K562 (cell line): Measurements from ENCODE around the gene SAE1. TPM values are rescaled to one million over a fixed set of nuclear protein-coding genes. Genes with fewer than 3 reads are reported as not detected.

Experiments
- ARNT ChIP-seq, 2 experiments: fragments of 450-650 bp; IDR thresholded peaks; 2 replicates each; pipeline ENCODE4 v1.6.1; 2016; ENCODE audit warnings: mild to moderate bottlenecking in 1 of 2
- BRD9 ChIP-seq: fragments of 450-650 bp; IDR thresholded peaks from 2 replicates; pipeline ENCODE4 v1.6.1; 2018; ENCODE audit warnings: low read depth; ENCODE audit not compliant: partially characterized antibody
- ESRRA ChIP-seq: fragments of 450-650 bp; IDR thresholded peaks from 2 replicates; pipeline ENCODE4 v1.6.1; 2014; ENCODE audit warnings: low read depth, mild to moderate bottlenecking, moderate library complexity, borderline replicate concordance
- GABPA ChIP-seq: fragments of 200-800 bp; sonication (Bioruptor generic); conservative IDR thresholded peaks from 2 replicates; pipeline ENCODE4 v1.6.1; 2016; ENCODE audit warnings: low read depth, missing genetic modification characterization, missing compliant biosample characterization
- GABPB1 ChIP-seq: sonication (generic); formaldehyde crosslinking; IDR thresholded peaks from 2 replicates; pipeline ENCODE4 v1.8.0; 2022; ENCODE audit warnings: mild to moderate bottlenecking, missing genetic modification reagents
- HOXB6 ChIP-seq: fragments of 250-450 bp; sonication (Bioruptor Pico); IDR thresholded peaks from 2 replicates; pipeline ENCODE4 v1.5.1; 2022; ENCODE audit warnings: mild to moderate bottlenecking, borderline replicate concordance
- KLF13 ChIP-seq: fragments of 450-650 bp; IDR thresholded peaks from 2 replicates; pipeline ENCODE4 v1.6.1; 2016; ENCODE audit warnings: missing genetic modification characterization, low read depth, mild to moderate bottlenecking, missing compliant biosample characterization, moderate library complexity, borderline replicate concordance
- NCOA2 ChIP-seq, 2 experiments: fragments of 450-650 bp; IDR thresholded peaks; 2 replicates each; pipeline ENCODE4 v1.6.1; 2018; ENCODE audit warnings: mild to moderate bottlenecking in 2 of 2, moderate library complexity in 1 of 2; ENCODE audit not compliant: partially characterized antibody in 2 of 2
- NFATC3 ChIP-seq: fragments of 450-650 bp; IDR thresholded peaks from 2 replicates; pipeline ENCODE4 v1.6.1; 2017; ENCODE audit warnings: mild to moderate bottlenecking
- NR2C1 ChIP-seq, 2 experiments: fragments of 450-650 bp; IDR thresholded peaks; 2 replicates each; pipeline ENCODE4 v1.6.1; 2017; ENCODE audit warnings: mild to moderate bottlenecking in 2 of 2, antibody characterized with exemption in 1 of 2, inconsistent platforms in 1 of 2, missing compliant biosample characterization in 1 of 2, missing genetic modification characterization in 1 of 2
- PRPF4 ChIP-seq: fragments of 200-400 bp; formaldehyde crosslinking; IDR thresholded peaks from one replicate; pipeline ENCODE4 v1.6.1; 2017; ENCODE audit warnings: low read length, low read depth, mild to moderate bottlenecking; ENCODE audit not compliant: insufficient read depth, poor library complexity, severe bottlenecking
- RBM34 ChIP-seq: fragments of 200-400 bp; formaldehyde crosslinking; IDR thresholded peaks from 2 replicates; pipeline ENCODE4 v1.6.1; 2018; ENCODE audit warnings: low read length, borderline replicate concordance; ENCODE audit not compliant: insufficient read depth
- SREBF2 ChIP-seq: sonication (generic); formaldehyde crosslinking; IDR thresholded peaks from 2 replicates; pipeline ENCODE4 v1.4.0; 2020; ENCODE audit warnings: mild to moderate bottlenecking, missing genetic modification reagents
- STAG1 ChIP-seq: sonication (generic); formaldehyde crosslinking; IDR thresholded peaks from 2 replicates; pipeline ENCODE4 v1.5.0; 2020; ENCODE audit warnings: missing genetic modification reagents, borderline replicate concordance
- TAF15 ChIP-seq: fragments of 200-400 bp; formaldehyde crosslinking; IDR thresholded peaks from 2 replicates; pipeline ENCODE4 v1.6.1; 2017; ENCODE audit warnings: mild to moderate bottlenecking, low read depth, low read length, moderate library complexity
- TOE1 ChIP-seq, 2 experiments: fragments of 450-650 bp in 1 of 2; sonication (generic) in 1 of 2; formaldehyde crosslinking in 1 of 2; IDR thresholded peaks; 2 replicates each; pipeline versions ENCODE4 v1.7.1 to v1.8.0; 2016 to 2022; ENCODE audit warnings: borderline replicate concordance in 2 of 2, mild to moderate bottlenecking in 2 of 2, antibody characterized with exemption in 1 of 2, inconsistent platforms in 1 of 2, low read depth in 1 of 2, missing genetic modification reagents in 1 of 2, moderate library complexity in 1 of 2
- ZNF274 ChIP-seq: IDR thresholded peaks from 2 replicates; pipeline ENCODE4 v1.6.1; 2011; ENCODE audit warnings: low read depth, mild to moderate bottlenecking, low read length, moderate library complexity, borderline replicate concordance
- polyA plus RNA-seq, 8 experiments: library from polyadenylated mRNA; depleted of rRNA in 4 of 8; stranded (reverse) in 5 of 8; unstranded in 3 of 8; fragments of >200 nt; fragmentation: Nextera tagmentation in 2 of 8; fragmentation: Illumina TruSeq in 1 of 8; extraction: Ambion mirVana in 2 of 8; extraction: Trizol in 1 of 8; gene quantifications; 2 replicates each; pipeline versions ENCODE4 v1.2.1 to v1.2.3, GENCODE V29; 2011 to 2014; ENCODE audit warnings: inconsistent platforms in 1 of 8, missing spikeins in 1 of 8
- total RNA-seq, 7 experiments: library from RNA; depleted of rRNA in 6 of 7; stranded (reverse); fragments of >200 nt in 6 of 7; fragmentation: Illumina TruSeq in 2 of 7; extraction: Trizol in 2 of 7; gene quantifications; 2 replicates each; pipeline versions ENCODE4 v1.2.1 to v1.2.3, GENCODE V29; 2011 to 2021; ENCODE audit warnings: low replicate concordance in 1 of 7
- TF ChIP-seq, protein P1 (sequence below): fragments of 450-650 bp; IDR thresholded peaks from 2 replicates; pipeline ENCODE4 v1.6.1; 2016; ENCODE audit warnings: borderline replicate concordance
- TF ChIP-seq, protein P2 (sequence below): IDR thresholded peaks from 2 replicates; pipeline ENCODE4 v1.6.1; 2011; ENCODE audit warnings: borderline replicate concordance, low read depth, mild to moderate bottlenecking, moderate library complexity, low read length; ENCODE audit not compliant: insufficient read depth, poor library complexity, severe bottlenecking
- TF ChIP-seq, protein P3 (sequence below): fragments of 450-650 bp; IDR thresholded peaks from 2 replicates; pipeline ENCODE4 v1.6.1; 2018; ENCODE audit warnings: mild to moderate bottlenecking, low read depth; ENCODE audit not compliant: partially characterized antibody

SAE1 gene
- total and polyA plus RNA-seq, 9 of the 15 experiments (the other 6 are each of a cell fraction or from before 2014, with no cell fraction given): 82.8 to 299 (median 217) TPM

DNA sequence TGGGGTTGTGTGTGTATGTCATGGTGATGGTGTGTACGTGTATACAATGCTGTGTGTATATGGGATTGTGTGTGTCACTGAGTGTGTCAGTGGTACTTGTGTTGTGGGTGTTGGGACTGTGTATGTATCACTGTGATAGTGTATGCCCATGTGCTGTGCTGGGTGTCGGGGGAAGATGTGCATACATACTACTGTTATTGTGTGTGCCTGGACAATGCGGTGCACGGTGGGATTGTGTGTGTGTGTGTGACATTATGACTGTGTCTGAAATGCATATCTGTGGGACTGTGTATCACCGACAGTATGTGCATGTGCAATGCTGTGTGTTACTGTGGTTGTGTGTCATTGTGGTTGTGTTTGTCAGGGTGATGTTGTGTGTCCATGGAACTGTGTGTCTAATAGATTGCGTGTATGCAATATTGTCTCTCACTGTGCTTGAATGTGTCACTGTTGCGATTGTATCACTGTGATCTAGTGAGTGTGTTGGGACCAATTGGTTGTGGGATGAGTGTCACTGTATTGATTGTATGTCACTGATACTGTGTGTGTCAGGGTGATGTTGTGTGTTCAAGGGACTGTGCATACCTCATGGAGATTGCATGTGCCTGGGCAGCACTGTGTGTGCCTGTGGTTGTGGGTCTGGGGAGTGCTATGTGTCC, 111.4 kb downstream of the SAE1 start (continued):
- TF ChIP-seq ZNF274 (no peak), HOXB6 (CRISPR knock-in tag) (no peak), PRPF4 (no peak), GABPB1 (CRISPR knock-in tag) (no peak), KLF13 (tag) (no peak), RBM34 (no peak), ARNT (IDR thresholded peaks at IDR 0.05) (0 out of 4 replicates have a peak, but pooled peaks of 1 of the 2 experiments have one; percentile 19), TAF15 (no peak), STAG1 (CRISPR knock-in tag) (peak; percentile 13; the same call in 1 of the 2 replicates), NCOA2 (IDR thresholded peaks at IDR 0.05; ENCODE audit: partially characterized antibody in 2 of 2) (peak in 1 of 2 experiments; percentile 7), SREBF2 (CRISPR knock-in tag) (no peak), TOE1 (IDR thresholded peaks at IDR 0.05; ENCODE audit: borderline replicate concordance) (no peak), TOE1 (CRISPR knock-in tag; IDR thresholded peaks at IDR 0.05; ENCODE audit: borderline replicate concordance, low read depth) (0 out of 2 replicates have a peak, but pooled peaks have one; percentile 79), GABPA (no peak), NR2C1 (IDR thresholded peaks at IDR 0.05) (no peak), NR2C1 (tag; IDR thresholded peaks at IDR 0.05) (no peak), BRD9 (no peak), ESRRA (no peak), NFATC3 (no peak)
- TF ChIP-seq, protein P1, sequence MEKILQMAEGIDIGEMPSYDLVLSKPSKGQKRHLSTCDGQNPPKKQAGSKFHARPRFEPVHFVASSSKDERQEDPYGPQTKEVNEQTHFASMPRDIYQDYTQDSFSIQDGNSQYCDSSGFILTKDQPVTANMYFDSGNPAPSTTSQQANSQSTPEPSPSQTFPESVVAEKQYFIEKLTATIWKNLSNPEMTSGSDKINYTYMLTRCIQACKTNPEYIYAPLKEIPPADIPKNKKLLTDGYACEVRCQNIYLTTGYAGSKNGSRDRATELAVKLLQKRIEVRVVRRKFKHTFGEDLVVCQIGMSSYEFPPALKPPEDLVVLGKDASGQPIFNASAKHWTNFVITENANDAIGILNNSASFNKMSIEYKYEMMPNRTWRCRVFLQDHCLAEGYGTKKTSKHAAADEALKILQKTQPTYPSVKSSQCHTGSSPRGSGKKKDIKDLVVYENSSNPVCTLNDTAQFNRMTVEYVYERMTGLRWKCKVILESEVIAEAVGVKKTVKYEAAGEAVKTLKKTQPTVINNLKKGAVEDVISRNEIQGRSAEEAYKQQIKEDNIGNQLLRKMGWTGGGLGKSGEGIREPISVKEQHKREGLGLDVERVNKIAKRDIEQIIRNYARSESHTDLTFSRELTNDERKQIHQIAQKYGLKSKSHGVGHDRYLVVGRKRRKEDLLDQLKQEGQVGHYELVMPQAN: peak; percentile 34; the same call in 1 of the 2 replicates
- TF ChIP-seq, protein P2, sequence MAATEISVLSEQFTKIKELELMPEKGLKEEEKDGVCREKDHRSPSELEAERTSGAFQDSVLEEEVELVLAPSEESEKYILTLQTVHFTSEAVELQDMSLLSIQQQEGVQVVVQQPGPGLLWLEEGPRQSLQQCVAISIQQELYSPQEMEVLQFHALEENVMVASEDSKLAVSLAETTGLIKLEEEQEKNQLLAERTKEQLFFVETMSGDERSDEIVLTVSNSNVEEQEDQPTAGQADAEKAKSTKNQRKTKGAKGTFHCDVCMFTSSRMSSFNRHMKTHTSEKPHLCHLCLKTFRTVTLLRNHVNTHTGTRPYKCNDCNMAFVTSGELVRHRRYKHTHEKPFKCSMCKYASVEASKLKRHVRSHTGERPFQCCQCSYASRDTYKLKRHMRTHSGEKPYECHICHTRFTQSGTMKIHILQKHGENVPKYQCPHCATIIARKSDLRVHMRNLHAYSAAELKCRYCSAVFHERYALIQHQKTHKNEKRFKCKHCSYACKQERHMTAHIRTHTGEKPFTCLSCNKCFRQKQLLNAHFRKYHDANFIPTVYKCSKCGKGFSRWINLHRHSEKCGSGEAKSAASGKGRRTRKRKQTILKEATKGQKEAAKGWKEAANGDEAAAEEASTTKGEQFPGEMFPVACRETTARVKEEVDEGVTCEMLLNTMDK: no peak
- TF ChIP-seq, protein P3, sequence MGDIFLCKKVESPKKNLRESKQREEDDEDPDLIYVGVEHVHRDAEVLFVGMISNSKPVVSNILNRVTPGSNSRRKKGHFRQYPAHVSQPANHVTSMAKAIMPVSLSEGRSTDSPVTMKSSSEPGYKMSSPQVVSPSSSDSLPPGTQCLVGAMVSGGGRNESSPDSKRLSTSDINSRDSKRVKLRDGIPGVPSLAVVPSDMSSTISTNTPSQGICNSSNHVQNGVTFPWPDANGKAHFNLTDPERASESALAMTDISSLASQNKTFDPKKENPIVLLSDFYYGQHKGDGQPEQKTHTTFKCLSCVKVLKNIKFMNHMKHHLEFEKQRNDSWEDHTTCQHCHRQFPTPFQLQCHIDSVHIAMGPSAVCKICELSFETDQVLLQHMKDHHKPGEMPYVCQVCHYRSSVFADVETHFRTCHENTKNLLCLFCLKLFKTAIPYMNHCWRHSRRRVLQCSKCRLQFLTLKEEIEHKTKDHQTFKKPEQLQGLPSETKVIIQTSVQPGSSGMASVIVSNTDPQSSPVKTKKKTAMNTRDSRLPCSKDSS: no peak
